SK-N-SH treated with all-trans-retinoic acid at 6 μM for 48 hours (cell line): ENCODE data around the gene PKP4.

Source experiments
- PATZ1 ChIP-seq: fragments of 250-450 bp; sonication (Bioruptor Pico); IDR thresholded peaks from 2 replicates; pipeline ENCODE4 v1.8.0; 2020; ENCODE audit warnings: mild to moderate bottlenecking, moderate library complexity, borderline replicate concordance
- POU6F1 ChIP-seq: fragments of 250-450 bp; sonication (Bioruptor Pico); IDR thresholded peaks from 2 replicates; pipeline ENCODE4 v1.8.0; 2021; ENCODE audit warnings: low read depth, mild to moderate bottlenecking, moderate library complexity, borderline replicate concordance
- TCF4 ChIP-seq: fragments of 250-450 bp; sonication (Bioruptor Pico); IDR thresholded peaks from 2 replicates; pipeline ENCODE4 v1.8.0; 2021; ENCODE audit warnings: mild to moderate bottlenecking, moderate library complexity, borderline replicate concordance
- ZC3H10 ChIP-seq: fragments of 250-450 bp; sonication (Bioruptor Pico); IDR thresholded peaks from 2 replicates; pipeline ENCODE4 v1.5.1; 2021; ENCODE audit warnings: mild to moderate bottlenecking, moderate library complexity
- ZFP30 ChIP-seq: fragments of 450-650 bp; formaldehyde crosslinking; IDR thresholded peaks from 2 replicates; pipeline ENCODE4 v1.5.0; 2022; ENCODE audit warnings: mild to moderate bottlenecking, moderate library complexity

- TF ChIP-seq ZFP30, result no peak
- no peak for TF ChIP-seq POU6F1
- TF ChIP-seq PATZ1 (CRISPR knock-in tag), result no peak
- no peak for TF ChIP-seq ZC3H10 (CRISPR knock-in tag)
- no peak for TF ChIP-seq TCF4 (CRISPR knock-in tag)
Observed at GRCh38 chr2:158543957-158544356, 87.2 kb downstream of the PKP4 start.
